Vagina (tissue), 2 donors: ENCODE measurements around the gene KIF1A. TPM values are rescaled to one million over a fixed set of nuclear protein-coding genes. Genes with fewer than 3 reads are reported as not detected.

ENCODE experiments used
- DNase-seq, 2 donors: peaks; one replicate each; pipeline ENCODE4 v3.0.0-alpha.2; 2017; ENCODE audit errors: extremely low spot score in 2 of 2
- H3K27ac ChIP-seq: fragments of 200-600 bp; sonication (generic); one replicate; pipeline ENCODE4 v1.5.1; 2019
- H3K27me3 ChIP-seq: fragments of 200-600 bp; sonication (generic); one replicate; pipeline ENCODE4 v1.5.1; 2019
- H3K36me3 ChIP-seq, 2 donors: fragments of 200-600 bp; sonication (generic); one replicate each; pipeline ENCODE4 v1.5.1; 2017 to 2019
- H3K4me1 ChIP-seq: fragments of 200-600 bp; sonication (generic); one replicate; pipeline ENCODE4 v1.5.1; 2019
- H3K4me3 ChIP-seq, 2 donors: fragments of 200-600 bp; sonication (generic); 1 replicate in 1 of 2; 2 replicates in 1 of 2; pipeline ENCODE4 v1.5.1; 2016 to 2019
- H3K9me3 ChIP-seq: fragments of 200-600 bp; sonication (generic); one replicate; pipeline ENCODE4 v1.5.1; 2019
- CTCF ChIP-seq, 3 experiments: fragments of 450-650 bp in 2 of 3; fragments of 200-600 bp in 1 of 3; sonication (generic) in 1 of 3; IDR thresholded peaks; one replicate each; pipeline ENCODE4 v1.5.1; 2017 to 2019; ENCODE audit warnings: antibody characterized with exemption in 3 of 3, mild to moderate bottlenecking in 2 of 3, moderate library complexity in 2 of 3
- POLR2A ChIP-seq, 2 donors: fragments of 450-650 bp; IDR thresholded peaks; one replicate each; pipeline ENCODE4 v1.6.1; 2017; ENCODE audit warnings: antibody characterized with exemption in 2 of 2, mild to moderate bottlenecking in 2 of 2, moderate library complexity in 2 of 2
- POLR2AphosphoS5 ChIP-seq, 2 donors: sonication (generic); formaldehyde crosslinking; IDR thresholded peaks; one replicate each; pipeline ENCODE4 v1.9.0; 2017; ENCODE audit warnings: antibody characterized with exemption in 2 of 2, mild to moderate bottlenecking in 2 of 2, low read depth in 1 of 2; ENCODE audit not compliant: insufficient read depth in 1 of 2
- intact Hi-C: fragments of 100-400 bp; cut with DNase I; formaldehyde crosslinking; loops from one replicate; pipeline ENCODE4 v1.15.1; 2023
- total RNA-seq: library from RNA; depleted of rRNA; stranded (reverse); fragments of >200 nt; gene quantifications from one replicate; pipeline ENCODE4 v1.2.3, GENCODE V29; 2016

The KIF1A gene
- total RNA-seq, 1 donor from 2014 or later = 6.1 TPM

DNA sequence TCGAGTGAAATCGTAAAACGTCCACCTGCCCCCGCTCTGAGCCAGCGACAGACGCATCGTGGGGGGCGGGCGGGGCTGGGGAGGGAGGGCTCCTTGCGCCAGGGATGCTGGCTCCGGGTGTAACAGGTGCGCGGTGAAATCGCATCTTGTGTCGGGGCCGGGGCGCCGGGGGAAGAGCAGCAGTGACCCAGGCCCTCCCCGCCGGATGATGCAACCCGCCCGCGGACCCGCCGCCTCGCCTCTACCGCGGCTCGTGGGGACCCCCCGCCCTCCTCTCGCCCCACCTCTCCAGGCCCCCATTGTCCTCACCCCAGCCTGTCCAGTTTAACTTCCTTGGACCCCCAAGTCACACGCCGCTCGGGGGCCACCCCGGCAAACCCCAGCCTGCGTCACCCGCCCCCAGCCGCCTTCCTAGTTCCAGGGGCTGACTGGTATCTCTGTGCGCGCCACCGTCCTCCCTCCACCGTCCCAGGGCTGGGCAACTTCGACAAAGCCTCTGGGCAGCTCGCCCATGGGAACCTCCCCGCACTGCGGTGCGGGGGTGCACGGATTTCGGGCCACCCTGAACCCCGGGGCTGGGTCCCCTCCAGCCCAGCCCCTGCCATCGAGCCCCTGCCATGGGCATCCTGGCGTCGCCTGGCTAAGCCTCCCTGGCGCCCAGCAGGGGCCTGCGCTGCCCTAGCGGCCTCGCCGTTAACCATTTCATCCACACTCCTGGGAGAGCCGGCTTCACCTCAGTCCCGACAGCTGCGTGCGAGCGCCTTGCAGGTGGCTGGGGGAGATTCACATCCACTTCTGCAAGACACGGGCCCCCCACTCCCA, 799 bp upstream of the KIF1A start:
- intact Hi-C loops = no loop called here
- H3K4me3 ChIP-seq = peak overlapping the region in 1 of 2 donors; percentile 48
- H3K27me3 ChIP-seq = peaks cover 8% of the 10 kb centered on the region
- no peaks in the 10 kb centered on the region for H3K9me3 ChIP-seq
- peaks cover 24% of the 10 kb centered on the region for H3K4me1 ChIP-seq
- no peaks in the 10 kb centered on the region for H3K36me3 ChIP-seq
- H3K27ac ChIP-seq = no peak overlapping the region
- DNase-seq = no peak
- TF ChIP-seq POLR2AphosphoS5 (IDR thresholded peaks at IDR 0.05; ENCODE audit: insufficient read depth in 1 of 2, low read depth in 1 of 2) (no peak), CTCF (IDR thresholded peaks at IDR 0.05) (no peak), POLR2A (IDR thresholded peaks at IDR 0.05) (no peak)

GRCh38 chr2:240819126-240819857, 727 bp downstream of the KIF1A start:
- intact Hi-C loops = no loop called here
- Histone ChIP-seq H3K27me3 (peaks cover 3% of the 10 kb centered on the region), H3K9me3 (no peaks in the 10 kb centered on the region), H3K4me1 (peaks cover 24% of the 10 kb centered on the region), H3K36me3 (no peaks in the 10 kb centered on the region), H3K27ac (no peak overlapping the region), H3K4me3 (peak overlapping the region; percentile 9 to 48)
- peak in 1 of 2 donors; percentile 87 for DNase-seq
- no peak for TF ChIP-seq CTCF (IDR thresholded peaks at IDR 0.05)
- no peak for TF ChIP-seq POLR2A (IDR thresholded peaks at IDR 0.05)
- no peak for TF ChIP-seq POLR2AphosphoS5 (IDR thresholded peaks at IDR 0.05; ENCODE audit: insufficient read depth in 1 of 2, low read depth in 1 of 2)

- Histone ChIP-seq H3K27ac (no peak overlapping the region), H3K27me3 (peaks cover 3% of the 10 kb centered on the region), H3K4me1 (peaks cover 24% of the 10 kb centered on the region), H3K36me3 (no peaks in the 10 kb centered on the region), H3K4me3 (peak overlapping the region in 1 of 2 donors; percentile 48), H3K9me3 (no peaks in the 10 kb centered on the region)
- intact Hi-C loops = no loop called here
- TF ChIP-seq CTCF (IDR thresholded peaks at IDR 0.05) (no peak), POLR2A (IDR thresholded peaks at IDR 0.05) (no peak), POLR2AphosphoS5 (IDR thresholded peaks at IDR 0.05; ENCODE audit: insufficient read depth in 1 of 2, low read depth in 1 of 2) (no peak)
- no peak for DNase-seq
Measured at GRCh38 chr2:240818293-240819125, 1.5 kb downstream of the KIF1A start.

GRCh38 chr2:240817496-240818292, 2.3 kb downstream of the KIF1A start:
- Histone ChIP-seq H3K36me3 (no peaks in the 10 kb centered on the region), H3K4me1 (peaks cover 24% of the 10 kb centered on the region), H3K9me3 (no peaks in the 10 kb centered on the region), H3K27me3 (peaks cover 3% of the 10 kb centered on the region), H3K27ac (no peak overlapping the region), H3K4me3 (no peak overlapping the region)
- TF ChIP-seq POLR2A (IDR thresholded peaks at IDR 0.05) = no peak
- TF ChIP-seq CTCF (IDR thresholded peaks at IDR 0.05) = no peak
- TF ChIP-seq POLR2AphosphoS5 (IDR thresholded peaks at IDR 0.05; ENCODE audit: insufficient read depth in 1 of 2, low read depth in 1 of 2) = no peak
- intact Hi-C loops = no loop called here
- no peak for DNase-seq
